ENCODE results near the gene ABCA3.

DNA sequence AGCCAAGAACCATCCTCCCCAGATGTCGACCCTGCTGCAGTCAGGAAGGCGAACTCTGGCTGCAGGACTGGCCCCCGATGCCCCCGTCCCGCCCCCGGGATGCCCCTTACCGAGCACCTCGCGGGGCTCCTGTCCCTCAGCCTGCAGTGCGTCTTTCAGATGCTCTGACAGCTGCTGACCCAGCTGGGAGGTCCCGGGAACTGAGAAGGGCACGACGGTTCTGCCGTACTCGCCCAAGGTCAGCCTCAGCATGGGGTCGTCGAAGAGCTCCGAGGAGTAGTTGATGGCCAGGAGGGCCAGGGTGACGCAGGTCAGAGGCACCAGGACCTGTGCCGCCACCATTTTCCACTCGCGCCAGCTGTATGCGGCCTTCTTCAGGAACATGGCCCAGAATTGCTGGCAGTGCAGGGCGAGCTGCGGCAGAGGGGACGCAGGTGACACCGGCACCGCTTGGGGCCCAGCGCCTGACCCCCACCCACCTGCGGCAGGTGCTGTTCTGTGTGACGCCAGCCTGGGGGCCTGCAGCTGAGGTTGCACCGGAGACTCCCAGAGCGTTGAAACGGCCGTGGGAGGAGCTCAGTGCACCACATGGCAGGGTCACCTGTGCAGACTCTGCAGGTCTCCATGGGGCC, 52.5 kb downstream of the ABCA3 start:
- TF ChIP-seq TAF1 (IDR thresholded peaks at IDR 0.05; ENCODE audit: borderline replicate concordance, insufficient read depth, low read length) = no peak
- TF ChIP-seq SIN3A (IDR thresholded peaks at IDR 0.05; ENCODE audit: borderline replicate concordance, insufficient read depth, low read length) = no peak
- TF ChIP-seq, protein P1, sequence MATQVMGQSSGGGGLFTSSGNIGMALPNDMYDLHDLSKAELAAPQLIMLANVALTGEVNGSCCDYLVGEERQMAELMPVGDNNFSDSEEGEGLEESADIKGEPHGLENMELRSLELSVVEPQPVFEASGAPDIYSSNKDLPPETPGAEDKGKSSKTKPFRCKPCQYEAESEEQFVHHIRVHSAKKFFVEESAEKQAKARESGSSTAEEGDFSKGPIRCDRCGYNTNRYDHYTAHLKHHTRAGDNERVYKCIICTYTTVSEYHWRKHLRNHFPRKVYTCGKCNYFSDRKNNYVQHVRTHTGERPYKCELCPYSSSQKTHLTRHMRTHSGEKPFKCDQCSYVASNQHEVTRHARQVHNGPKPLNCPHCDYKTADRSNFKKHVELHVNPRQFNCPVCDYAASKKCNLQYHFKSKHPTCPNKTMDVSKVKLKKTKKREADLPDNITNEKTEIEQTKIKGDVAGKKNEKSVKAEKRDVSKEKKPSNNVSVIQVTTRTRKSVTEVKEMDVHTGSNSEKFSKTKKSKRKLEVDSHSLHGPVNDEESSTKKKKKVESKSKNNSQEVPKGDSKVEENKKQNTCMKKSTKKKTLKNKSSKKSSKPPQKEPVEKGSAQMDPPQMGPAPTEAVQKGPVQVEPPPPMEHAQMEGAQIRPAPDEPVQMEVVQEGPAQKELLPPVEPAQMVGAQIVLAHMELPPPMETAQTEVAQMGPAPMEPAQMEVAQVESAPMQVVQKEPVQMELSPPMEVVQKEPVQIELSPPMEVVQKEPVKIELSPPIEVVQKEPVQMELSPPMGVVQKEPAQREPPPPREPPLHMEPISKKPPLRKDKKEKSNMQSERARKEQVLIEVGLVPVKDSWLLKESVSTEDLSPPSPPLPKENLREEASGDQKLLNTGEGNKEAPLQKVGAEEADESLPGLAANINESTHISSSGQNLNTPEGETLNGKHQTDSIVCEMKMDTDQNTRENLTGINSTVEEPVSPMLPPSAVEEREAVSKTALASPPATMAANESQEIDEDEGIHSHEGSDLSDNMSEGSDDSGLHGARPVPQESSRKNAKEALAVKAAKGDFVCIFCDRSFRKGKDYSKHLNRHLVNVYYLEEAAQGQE (IDR thresholded peaks at IDR 0.05; ENCODE audit: insufficient read depth in 1 of 2, low read depth in 2 of 2, low read length in 2 of 2) = no peak
- TF ChIP-seq POLR2AphosphoS5 (IDR thresholded peaks at IDR 0.05; ENCODE audit: low read depth, low read length) = no peak
- TF ChIP-seq FOXP2 (optimal IDR thresholded peaks at IDR 0.05; ENCODE audit: borderline replicate concordance, extremely low read depth, extremely low read length, insufficient read depth) = no peak
